Cardiac fibroblast (primary cell): ENCODE data around the gene NCEH1.

Source experiments
- DNase-seq, 2 donors: peaks; one replicate each; pipeline versions ENCODE4 v3.0.0 to v3.0.0-alpha.2; 2010; ENCODE audit warnings: low read depth in 2 of 2
- H3K4me3 ChIP-seq, 2 donors: replicated peaks in 1 of 2; 1 replicate in 1 of 2; 2 replicates in 1 of 2; pipeline ENCODE4 v1.5.1; 2011; ENCODE audit warnings: low read depth in 2 of 2, low read length in 2 of 2, mild to moderate bottlenecking in 2 of 2, moderate library complexity in 1 of 2
- CTCF ChIP-seq: IDR thresholded peaks from one replicate; pipeline ENCODE4 v1.5.1; 2011; ENCODE audit warnings: low read depth, mild to moderate bottlenecking, low read length, inconsistent platforms

NCEH1 gene

GRCh38 chr3:172586436-172586835 lies 124.4 kb downstream of the NCEH1 start:
- H3K4me3 ChIP-seq = no peak overlapping the region
- TF ChIP-seq CTCF = no peak
- DNase-seq = peak in 1 of 2 donors; percentile 48

GRCh38 chr3:172585954-172586353 lies 124.9 kb downstream of the NCEH1 start:
- no peak for TF ChIP-seq CTCF
- no peak for DNase-seq
- H3K4me3 ChIP-seq = no peak overlapping the region

- no peak for TF ChIP-seq CTCF
- DNase-seq = peak; percentile 59 to 63
- H3K4me3 ChIP-seq = no peak overlapping the region
Measured at GRCh38 chr3:172582712-172583111, 128.2 kb downstream of the NCEH1 start.

GRCh38 chr3:172581757-172582166 lies 129.1 kb downstream of the NCEH1 start:
- TF ChIP-seq CTCF = no peak
- no peak overlapping the region for H3K4me3 ChIP-seq
- DNase-seq = no peak

- no peak for TF ChIP-seq CTCF
- H3K4me3 ChIP-seq = no peak overlapping the region
- no peak for DNase-seq
Measured at GRCh38 chr3:172580680-172581401, 130.0 kb downstream of the NCEH1 start.
